Heart left ventricle (tissue), 13 donors: ENCODE data around the gene WWOX.

ENCODE experiments used
- POLR2A ChIP-seq, 2 donors: fragments of 450-650 bp; IDR thresholded peaks; one replicate each; pipeline ENCODE4 v1.6.1; 2017; ENCODE audit warnings: antibody characterized with exemption in 2 of 2, mild to moderate bottlenecking in 2 of 2, moderate library complexity in 2 of 2
- TF ChIP-seq, protein P1 (sequence below), 12 donors: fragments of 200-600 bp; sonication (generic) in 4 of 12; IDR thresholded peaks; one replicate each; pipeline versions ENCODE4 v1.5.0 to v1.8.0; 2018 to 2022; ENCODE audit warnings: antibody characterized with exemption in 12 of 12, mild to moderate bottlenecking in 5 of 12
- donor health status: ischemic (EF 13 %, LVEDD 7.1; RV severe dilation, severe dysfunction).
- donor health status: DM: no; HTN: yes; CAD: no.
- donor health status: DM: no; HTN: no; CAD: no.
- donor health status: ischemic (EF 25% LVEDD 6.9; RV normal size, moderate dysfunction).
- donor health status: ischemic (EF 25% LVEDD 5.7; RV mildly dilated, moderate dysfunction).
- donor health status: ischemic (EF 35%, LVEDD 5.7; RV mildly dilated, moderate dysfunction).
- donor health status: nonischemic (EF 11% LVEDD 7.7; RV severe dilation, severe dysfunction).
- donor health status: DM: yes; HTN: yes; CAD: no.
- donor health status: PGD.
- donor health status: ischemic (EF 29% LVEDD 5.4; RV normal size, mild dysfunction).
- donor health status: nonischemic (EF 23%, LVEDD 6.1; RV moderate dilation, normal function).

DNA sequence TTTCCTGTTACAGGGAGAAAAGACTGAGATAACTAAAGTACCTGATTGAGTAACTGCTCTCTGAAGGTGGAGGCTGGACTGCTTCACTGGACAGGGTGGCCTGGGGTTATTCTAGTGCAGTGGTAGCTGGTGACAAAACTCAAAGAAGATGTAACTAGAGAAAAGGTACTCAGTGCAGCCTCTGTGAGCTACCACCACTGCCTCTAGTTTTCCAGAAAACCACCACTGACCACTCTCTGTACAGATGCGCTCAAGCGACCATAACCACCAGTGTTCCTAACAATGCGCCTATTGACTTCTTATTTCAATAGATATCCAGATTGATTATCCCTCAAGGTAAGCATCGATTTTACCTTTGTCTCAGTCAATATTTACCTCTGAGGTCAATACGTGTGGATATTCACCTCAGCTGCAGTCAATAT is 492.2 kb downstream of the WWOX start:
- TF ChIP-seq, protein P1, sequence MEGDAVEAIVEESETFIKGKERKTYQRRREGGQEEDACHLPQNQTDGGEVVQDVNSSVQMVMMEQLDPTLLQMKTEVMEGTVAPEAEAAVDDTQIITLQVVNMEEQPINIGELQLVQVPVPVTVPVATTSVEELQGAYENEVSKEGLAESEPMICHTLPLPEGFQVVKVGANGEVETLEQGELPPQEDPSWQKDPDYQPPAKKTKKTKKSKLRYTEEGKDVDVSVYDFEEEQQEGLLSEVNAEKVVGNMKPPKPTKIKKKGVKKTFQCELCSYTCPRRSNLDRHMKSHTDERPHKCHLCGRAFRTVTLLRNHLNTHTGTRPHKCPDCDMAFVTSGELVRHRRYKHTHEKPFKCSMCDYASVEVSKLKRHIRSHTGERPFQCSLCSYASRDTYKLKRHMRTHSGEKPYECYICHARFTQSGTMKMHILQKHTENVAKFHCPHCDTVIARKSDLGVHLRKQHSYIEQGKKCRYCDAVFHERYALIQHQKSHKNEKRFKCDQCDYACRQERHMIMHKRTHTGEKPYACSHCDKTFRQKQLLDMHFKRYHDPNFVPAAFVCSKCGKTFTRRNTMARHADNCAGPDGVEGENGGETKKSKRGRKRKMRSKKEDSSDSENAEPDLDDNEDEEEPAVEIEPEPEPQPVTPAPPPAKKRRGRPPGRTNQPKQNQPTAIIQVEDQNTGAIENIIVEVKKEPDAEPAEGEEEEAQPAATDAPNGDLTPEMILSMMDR (IDR thresholded peaks at IDR 0.05), result no peak
- no peak for TF ChIP-seq POLR2A (IDR thresholded peaks at IDR 0.05)
